Large intestine (tissue), 12 donors: Measurements from ENCODE around the gene GRM7. TPM values are rescaled to one million over a fixed set of nuclear protein-coding genes. Genes with fewer than 3 reads are reported as not detected.
A peak's percentile ranks its signal among the peaks of the same experiment; 100 is the strongest.

Source experiments
- DNase-seq, 2 donors: peaks; one replicate each; pipeline versions ENCODE4 v3.0.0 to v3.0.0-alpha.2; 2013
- H3K27ac ChIP-seq: one replicate; pipeline ENCODE4 v1.5.1; 2013; ENCODE audit warnings: low read length
- H3K27me3 ChIP-seq: 2 replicates; pipeline ENCODE4 v1.6.1; 2013; ENCODE audit warnings: low read length; ENCODE audit not compliant: control insufficient read depth, insufficient read depth
- H3K36me3 ChIP-seq: 2 replicates; pipeline ENCODE4 v1.6.1; 2013; ENCODE audit warnings: low read length; ENCODE audit not compliant: control insufficient read depth, insufficient read depth
- H3K4me1 ChIP-seq: one replicate; pipeline ENCODE4 v1.6.1; 2013; ENCODE audit warnings: low read length; ENCODE audit not compliant: control insufficient read depth, insufficient read depth
- H3K4me3 ChIP-seq: one replicate; pipeline ENCODE4 v1.5.1; 2013; ENCODE audit warnings: low read length
- H3K9me3 ChIP-seq: one replicate; pipeline ENCODE4 v1.6.1; 2013; ENCODE audit warnings: mild to moderate bottlenecking, low read depth, low read length, moderate library complexity; ENCODE audit not compliant: control insufficient read depth
- WGBS: methylation state at CpG from one replicate; pipeline ENCODE4 v1.1.5; 2013; ENCODE audit warnings: low lambda C conversion rate; ENCODE audit not compliant: insufficient coverage; 5-methylcytosine and 5-hydroxymethylcytosine counted together
- long read RNA-seq, 11 donors: transcript quantifications; one replicate each; lab custom pipeline, GENCODE V29; 2026
- polyA plus RNA-seq: library from polyadenylated mRNA; unstranded; fragments of 120-200 nt; gene quantifications from one replicate; pipeline ENCODE4 v1.2.1, GENCODE V29; 2013

Gene GRM7
- polyA plus RNA-seq: 0.36 TPM
- long read RNA-seq, donor 1: 0 reads
- long read RNA-seq, donor 2: 0 reads
- long read RNA-seq, donor 3: 0 reads
- long read RNA-seq, donor 4: 0 reads
- long read RNA-seq, donor 5: 0 reads
- long read RNA-seq, donor 6: 0 reads
- long read RNA-seq, donor 7: 0 reads
- long read RNA-seq, donor 8: 0 reads
- long read RNA-seq, donor 9: 0 reads
- long read RNA-seq, donor 10: 0 reads
- long read RNA-seq, donor 11: 0 reads

- H3K27me3 ChIP-seq: peaks cover 53% of the 10 kb centered on the region
Measured at GRCh38 chr3:6860954-6861624, at the start of gene GRM7. TSS of gene GRM7 (plus strand) at chr3:6861115.

GRCh38 chr3:6821411-6821810 is 39.5 kb upstream of the GRM7 start:
- 38% methylated on average over 1 of the region's 3 CpGs for WGBS
- no peak for DNase-seq

More at GRCh38 chr3:6860954-6861624, at the start of gene GRM7:
- Histone ChIP-seq H3K9me3 (no peaks in the 10 kb centered on the region), H3K36me3 (no peaks in the 10 kb centered on the region), H3K4me1 (peaks cover 2% of the 10 kb centered on the region), H3K27ac (no peak within 1 kb of the TSS), H3K4me3 (peak within 1 kb of the TSS; percentile 32)
- WGBS: no CpG with 5 or more reads among the region's 62 CpGs
- peak; percentile 9 to 11 for DNase-seq

GRCh38 chr3:6825524-6825923 is 35.4 kb upstream of the GRM7 start:
- Histone ChIP-seq H3K9me3 (no peaks in the 10 kb centered on the region), H3K4me1 (no peaks in the 10 kb centered on the region), H3K27me3 (no peaks in the 10 kb centered on the region), H3K27ac (no peak overlapping the region), H3K4me3 (no peak overlapping the region), H3K36me3 (no peaks in the 10 kb centered on the region)
- no CpG with 5 or more reads among the region's 1 CpG for WGBS
- no peak for DNase-seq

More at GRCh38 chr3:6821411-6821810, 39.5 kb upstream of the GRM7 start:
- Histone ChIP-seq H3K36me3 (no peaks in the 10 kb centered on the region), H3K4me3 (no peak overlapping the region), H3K4me1 (no peaks in the 10 kb centered on the region), H3K27me3 (no peaks in the 10 kb centered on the region), H3K9me3 (no peaks in the 10 kb centered on the region), H3K27ac (no peak overlapping the region)

GRCh38 chr3:6827453-6827852 is 33.5 kb upstream of the GRM7 start:
- Histone ChIP-seq H3K27me3 (no peaks in the 10 kb centered on the region), H3K27ac (no peak overlapping the region), H3K9me3 (no peaks in the 10 kb centered on the region), H3K36me3 (no peaks in the 10 kb centered on the region), H3K4me3 (no peak overlapping the region), H3K4me1 (no peaks in the 10 kb centered on the region)
- 75% methylated on average over 3 of the region's 6 CpGs for WGBS
- no peak for DNase-seq

GRCh38 chr3:6844723-6845122 is 16.2 kb upstream of the GRM7 start:
- 80% methylated on average over 1 of the region's 1 CpG for WGBS

GRCh38 chr3:6854184-6854583 is 6.7 kb upstream of the GRM7 start:
- peaks cover 2% of the 10 kb centered on the region for H3K27me3 ChIP-seq
- DNase-seq: no peak
- H3K27ac ChIP-seq: no peak overlapping the region
- no peaks in the 10 kb centered on the region for H3K36me3 ChIP-seq
- H3K9me3 ChIP-seq: no peaks in the 10 kb centered on the region
- WGBS: no CpG with 5 or more reads among the region's 2 CpGs
- no peak overlapping the region for H3K4me3 ChIP-seq
- no peaks in the 10 kb centered on the region for H3K4me1 ChIP-seq

More at GRCh38 chr3:6844723-6845122, 16.2 kb upstream of the GRM7 start:
- Histone ChIP-seq H3K27me3 (no peaks in the 10 kb centered on the region), H3K4me1 (no peaks in the 10 kb centered on the region), H3K4me3 (no peak overlapping the region), H3K36me3 (no peaks in the 10 kb centered on the region), H3K27ac (no peak overlapping the region), H3K9me3 (no peaks in the 10 kb centered on the region)
- no peak for DNase-seq

GRCh38 chr3:6857510-6857909 is 3.4 kb upstream of the GRM7 start:
- no CpG with 5 or more reads among the region's 5 CpGs for WGBS
- no peak overlapping the region for H3K27ac ChIP-seq
- H3K9me3 ChIP-seq: no peaks in the 10 kb centered on the region
- H3K36me3 ChIP-seq: no peaks in the 10 kb centered on the region
- no peak for DNase-seq
- H3K4me3 ChIP-seq: no peak overlapping the region
- H3K27me3 ChIP-seq: peaks cover 32% of the 10 kb centered on the region
- peaks cover 2% of the 10 kb centered on the region for H3K4me1 ChIP-seq

GRCh38 chr3:6860149-6860953 is 564 bp upstream of the GRM7 start:
- 0% methylated on average over 1 of the region's 28 CpGs for WGBS
- peaks cover 53% of the 10 kb centered on the region for H3K27me3 ChIP-seq
- no peak for DNase-seq
- H3K27ac ChIP-seq: no peak overlapping the region
- H3K9me3 ChIP-seq: no peaks in the 10 kb centered on the region
- H3K36me3 ChIP-seq: no peaks in the 10 kb centered on the region
- H3K4me1 ChIP-seq: peaks cover 2% of the 10 kb centered on the region
- peak overlapping the region; percentile 26 for H3K4me3 ChIP-seq

GRCh38 chr3:6861625-6862000 is 698 bp downstream of the GRM7 start:
- no CpG with 5 or more reads among the region's 30 CpGs for WGBS
- Histone ChIP-seq H3K27me3 (peaks cover 53% of the 10 kb centered on the region), H3K36me3 (no peaks in the 10 kb centered on the region), H3K4me1 (peaks cover 2% of the 10 kb centered on the region), H3K27ac (no peak overlapping the region), H3K4me3 (peak overlapping the region; percentile 21), H3K9me3 (no peaks in the 10 kb centered on the region)
- no peak for DNase-seq

GRCh38 chr3:6862041-6862879 is 1.3 kb downstream of the GRM7 start:
- H3K27me3 ChIP-seq: peaks cover 53% of the 10 kb centered on the region
- peak overlapping the region; percentile 32 for H3K4me3 ChIP-seq
- 0% methylated on average over 6 of the region's 45 CpGs for WGBS

More at GRCh38 chr3:6862041-6862879, 1.3 kb downstream of the GRM7 start:
- no peak for DNase-seq
- Histone ChIP-seq H3K36me3 (no peaks in the 10 kb centered on the region), H3K4me1 (peaks cover 2% of the 10 kb centered on the region), H3K9me3 (no peaks in the 10 kb centered on the region), H3K27ac (no peak overlapping the region)
